ENCODE data around the gene HOXC5. TPM values are rescaled to one million over a fixed set of nuclear protein-coding genes. Genes with fewer than 3 reads are reported as not detected.

The HOXC5 gene
- total RNA-seq, 4 donors from 2014 or later, result 0.31 to 3.3 (median 1.3) TPM; not detected in 1

- H3K4me3 ChIP-seq, result no peak overlapping the region
- peaks cover 0 to 4% (median 0%) of the 10 kb centered on the region in 3 donors for H3K9me3 ChIP-seq
- no peak for TF ChIP-seq CTCF (IDR thresholded peaks at IDR 0.05)
- TF ChIP-seq POLR2A (IDR thresholded peaks at IDR 0.05), result no peak
- no peak for TF ChIP-seq EP300 (IDR thresholded peaks at IDR 0.05)
- no peak for TF ChIP-seq POLR2AphosphoS5 (IDR thresholded peaks at IDR 0.05)
- no peak for ATAC-seq
- WGBS, 2 donors (ENCODE audit: low coverage in 1 of 2), result 38 to 46% methylated on average over 5 to 6 of the region's 6 CpGs
- H3K27ac ChIP-seq, result peak overlapping the region in 1 of 4 donors; percentile 84
- H3K27me3 ChIP-seq, result peaks cover 82% of the 10 kb centered on the region
- no peaks in the 10 kb centered on the region for H3K36me3 ChIP-seq
- peaks cover 0 to 48% (median 6%) of the 10 kb centered on the region in 3 donors for H3K4me1 ChIP-seq
These were observed 697 bp upstream of the HOXC5 start for GRCh38 chr12:54032086-54032619.

GRCh38 chr12:54033106-54033979 is 493 bp downstream of the HOXC5 start:
- ATAC-seq, result peak; percentile 48
- WGBS, 2 donors (ENCODE audit: low coverage in 1 of 2), result 0 to 1% methylated on average over 14 to 17 of the region's 61 CpGs
- Histone ChIP-seq H3K9me3 (peaks cover 0 to 4% (median 0%) of the 10 kb centered on the region in 3 donors), H3K27ac (peak overlapping the region in 3 of 4 donors; percentile 67 to 84 (median 75)), H3K36me3 (no peaks in the 10 kb centered on the region), H3K27me3 (peaks cover 71% of the 10 kb centered on the region), H3K4me3 (peak overlapping the region; percentile 42 to 56), H3K4me1 (peaks cover 0 to 49% (median 6%) of the 10 kb centered on the region in 3 donors)
- TF ChIP-seq EP300 (IDR thresholded peaks at IDR 0.05) (no peak), POLR2A (IDR thresholded peaks at IDR 0.05) (no peak), CTCF (IDR thresholded peaks at IDR 0.05) (no peak), POLR2AphosphoS5 (IDR thresholded peaks at IDR 0.05) (peak; percentile 17)

GRCh38 chr12:54033980-54034784 is 1.3 kb downstream of the HOXC5 start:
- peaks cover 0 to 4% (median 0%) of the 10 kb centered on the region in 3 donors for H3K9me3 ChIP-seq
- no peaks in the 10 kb centered on the region for H3K36me3 ChIP-seq
- ATAC-seq, result peak; percentile 36
- peaks cover 63% of the 10 kb centered on the region for H3K27me3 ChIP-seq
- peak overlapping the region; percentile 42 to 56 for H3K4me3 ChIP-seq
- TF ChIP-seq POLR2A (IDR thresholded peaks at IDR 0.05) (no peak), CTCF (IDR thresholded peaks at IDR 0.05) (no peak), EP300 (IDR thresholded peaks at IDR 0.05) (no peak), POLR2AphosphoS5 (IDR thresholded peaks at IDR 0.05) (no peak)
- H3K4me1 ChIP-seq, result peaks cover 0 to 49% (median 10%) of the 10 kb centered on the region in 3 donors
- H3K27ac ChIP-seq, result peak overlapping the region in 2 of 4 donors; percentile 67 to 84
- 36 to 77% methylated on average over 7 to 23 of the region's 57 CpGs for WGBS, 2 donors (ENCODE audit: low coverage in 1 of 2)

- no peak for TF ChIP-seq CTCF (IDR thresholded peaks at IDR 0.05)
- no peak for TF ChIP-seq EP300 (IDR thresholded peaks at IDR 0.05)
- no peak for ATAC-seq
- Histone ChIP-seq H3K9me3 (peaks cover 0 to 4% (median 0%) of the 10 kb centered on the region in 3 donors), H3K27ac (peak overlapping the region in 2 of 4 donors; percentile 67 to 84), H3K4me1 (peaks cover 0 to 44% (median 10%) of the 10 kb centered on the region in 3 donors), H3K4me3 (peak overlapping the region in 1 of 2 donors; percentile 56), H3K27me3 (peaks cover 56% of the 10 kb centered on the region), H3K36me3 (no peaks in the 10 kb centered on the region)
- WGBS, 2 donors (ENCODE audit: low coverage in 1 of 2), result 77 to 96% methylated on average over 3 to 4 of the region's 22 CpGs
These were observed 2.0 kb downstream of the HOXC5 start for GRCh38 chr12:54034785-54035310.
